SK-N-SH treated with all-trans-retinoic acid at 6 μM for 48 hours (cell line): ENCODE measurements around the gene MRGPRX2.

Experiments used
- ATAC-seq: fragments of 200-7000 bp; cut with Tn5 transposase; 3 replicates; pipeline ENCODE4 v1.9.1; 2020; ENCODE audit warnings: mild to moderate bottlenecking, moderate library complexity
- ARNTL ChIP-seq: fragments of 450-650 bp; formaldehyde crosslinking; IDR thresholded peaks from 2 replicates; pipeline ENCODE4 v1.5.0; 2020; ENCODE audit warnings: low read depth, mild to moderate bottlenecking, moderate library complexity, borderline replicate concordance
- BACH2 ChIP-seq: fragments of 250-450 bp; sonication (Bioruptor Pico); IDR thresholded peaks from 2 replicates; pipeline ENCODE4 v1.9.0; 2021; ENCODE audit warnings: mild to moderate bottlenecking, borderline replicate concordance
- CSDC2 ChIP-seq: fragments of 250-450 bp; sonication (Bioruptor Pico); IDR thresholded peaks from 2 replicates; pipeline ENCODE4 v1.5.0; 2020; ENCODE audit warnings: mild to moderate bottlenecking, moderate library complexity
- GLIS3 ChIP-seq: fragments of 250-450 bp; sonication (Bioruptor Pico); IDR thresholded peaks from 2 replicates; pipeline ENCODE4 v1.5.0; 2020; ENCODE audit warnings: mild to moderate bottlenecking, moderate library complexity
- ISL1 ChIP-seq: fragments of 250-450 bp; sonication (Bioruptor Pico); IDR thresholded peaks from 2 replicates; pipeline ENCODE4 v2.1.2; 2022; ENCODE audit warnings: mild to moderate bottlenecking, moderate library complexity
- OSR1 ChIP-seq: fragments of 250-450 bp; sonication (Bioruptor Pico); IDR thresholded peaks from 2 replicates; pipeline ENCODE4 v1.8.0; 2022; ENCODE audit warnings: moderate library complexity, mild to moderate bottlenecking, inconsistent platforms
- POU6F1 ChIP-seq: fragments of 250-450 bp; sonication (Bioruptor Pico); IDR thresholded peaks from 2 replicates; pipeline ENCODE4 v1.8.0; 2021; ENCODE audit warnings: low read depth, mild to moderate bottlenecking, moderate library complexity, borderline replicate concordance
- PPARA ChIP-seq: fragments of 250-450 bp; sonication (Bioruptor Pico); IDR thresholded peaks from 2 replicates; pipeline ENCODE4 v1.5.0; 2020; ENCODE audit warnings: mild to moderate bottlenecking, borderline replicate concordance
- SNAI2 ChIP-seq: fragments of 250-450 bp; sonication (Bioruptor Pico); IDR thresholded peaks from 2 replicates; pipeline ENCODE4 v1.5.0; 2020; ENCODE audit warnings: mild to moderate bottlenecking, moderate library complexity
- TOX ChIP-seq: fragments of 250-450 bp; sonication (Bioruptor Pico); IDR thresholded peaks from 2 replicates; pipeline ENCODE4 v1.8.0; 2021; ENCODE audit warnings: mild to moderate bottlenecking, moderate library complexity, borderline replicate concordance
- ZC3H10 ChIP-seq: fragments of 250-450 bp; sonication (Bioruptor Pico); IDR thresholded peaks from 2 replicates; pipeline ENCODE4 v1.5.1; 2021; ENCODE audit warnings: mild to moderate bottlenecking, moderate library complexity
- ZFP3 ChIP-seq: fragments of 250-450 bp; sonication (Bioruptor Pico); IDR thresholded peaks from 2 replicates; pipeline ENCODE4 v1.5.0; 2020; ENCODE audit warnings: mild to moderate bottlenecking, moderate library complexity
- ZNF70 ChIP-seq: fragments of 450-650 bp; formaldehyde crosslinking; IDR thresholded peaks from 2 replicates; pipeline ENCODE4 v1.5.0; 2020; ENCODE audit warnings: mild to moderate bottlenecking, moderate library complexity
- TF ChIP-seq, protein P1 (sequence below): fragments of 250-450 bp; sonication (Bioruptor Pico); IDR thresholded peaks from 2 replicates; pipeline ENCODE4 v1.8.0; 2020; ENCODE audit warnings: mild to moderate bottlenecking, moderate library complexity, borderline replicate concordance
- TF ChIP-seq, protein P2 (sequence below): fragments of 250-450 bp; sonication (Bioruptor Pico); IDR thresholded peaks from 2 replicates; pipeline ENCODE4 v1.5.0; 2020; ENCODE audit warnings: mild to moderate bottlenecking, moderate library complexity
- TF ChIP-seq, protein P3 (sequence below): fragments of 250-450 bp; sonication (Bioruptor Pico); IDR thresholded peaks from 2 replicates; pipeline ENCODE4 v1.5.1; 2021; ENCODE audit warnings: mild to moderate bottlenecking, moderate library complexity
- TF ChIP-seq, protein P4 (sequence below): fragments of 250-450 bp; sonication (Bioruptor Pico); IDR thresholded peaks from 2 replicates; pipeline ENCODE4 v1.5.1; 2020; ENCODE audit warnings: low read depth, mild to moderate bottlenecking, moderate library complexity

The MRGPRX2 gene

DNA sequence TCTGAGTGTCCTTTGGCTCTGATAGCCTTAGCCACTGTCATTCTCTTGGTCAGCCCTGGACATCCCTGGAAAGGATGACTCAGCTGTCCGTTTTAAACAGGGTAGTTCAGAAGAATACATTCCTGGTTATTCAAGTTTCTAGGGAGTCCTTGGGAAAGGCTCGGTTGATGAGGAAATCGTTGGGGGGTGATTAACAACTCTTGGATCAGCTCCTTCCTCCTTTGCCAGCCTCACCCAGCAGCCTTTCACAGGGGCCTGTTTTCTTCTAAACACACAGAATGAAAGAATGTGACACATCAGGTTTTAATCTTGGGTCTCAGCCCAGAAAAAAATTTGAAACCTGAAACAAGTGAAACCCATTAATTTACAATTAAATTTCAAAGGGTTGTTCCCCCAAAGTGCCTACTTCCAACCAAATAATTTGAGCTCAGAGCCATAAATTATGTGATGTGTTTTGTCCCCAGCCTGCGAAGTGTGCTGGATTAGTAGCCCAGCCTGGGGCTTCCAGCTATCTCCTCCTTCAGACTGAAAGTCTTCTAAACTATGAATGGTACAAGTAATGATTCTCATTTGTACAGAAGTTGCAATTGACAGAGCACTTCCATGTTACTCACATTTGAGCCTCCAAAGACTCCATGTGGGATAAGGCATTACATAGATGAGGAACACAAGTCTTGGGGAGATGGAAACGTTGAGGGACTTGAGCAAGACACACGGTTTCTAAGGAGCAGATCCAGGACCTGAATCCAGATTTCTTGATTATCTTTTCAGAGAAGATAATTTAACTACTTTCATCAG lies 19.3 kb upstream of the MRGPRX2 start:
- peak; percentile 81 for ATAC-seq
- no peak for TF ChIP-seq GLIS3
- 0 out of 2 replicates have a peak, but pooled peaks have one; percentile 17 for TF ChIP-seq TOX (CRISPR knock-in tag)
- peak; percentile 32; the same call in 1 of the 2 replicates for TF ChIP-seq ZC3H10 (CRISPR knock-in tag)
- no peak for TF ChIP-seq ZFP3 (CRISPR knock-in tag)
- no peak for TF ChIP-seq PPARA (CRISPR knock-in tag)
- no peak for TF ChIP-seq ARNTL

- no peak for TF ChIP-seq ZNF70 (CRISPR knock-in tag)
- no peak for TF ChIP-seq OSR1
- no peak for TF ChIP-seq ISL1 (CRISPR knock-in tag)
- TF ChIP-seq GLIS3 = no peak
- TF ChIP-seq, protein P1, sequence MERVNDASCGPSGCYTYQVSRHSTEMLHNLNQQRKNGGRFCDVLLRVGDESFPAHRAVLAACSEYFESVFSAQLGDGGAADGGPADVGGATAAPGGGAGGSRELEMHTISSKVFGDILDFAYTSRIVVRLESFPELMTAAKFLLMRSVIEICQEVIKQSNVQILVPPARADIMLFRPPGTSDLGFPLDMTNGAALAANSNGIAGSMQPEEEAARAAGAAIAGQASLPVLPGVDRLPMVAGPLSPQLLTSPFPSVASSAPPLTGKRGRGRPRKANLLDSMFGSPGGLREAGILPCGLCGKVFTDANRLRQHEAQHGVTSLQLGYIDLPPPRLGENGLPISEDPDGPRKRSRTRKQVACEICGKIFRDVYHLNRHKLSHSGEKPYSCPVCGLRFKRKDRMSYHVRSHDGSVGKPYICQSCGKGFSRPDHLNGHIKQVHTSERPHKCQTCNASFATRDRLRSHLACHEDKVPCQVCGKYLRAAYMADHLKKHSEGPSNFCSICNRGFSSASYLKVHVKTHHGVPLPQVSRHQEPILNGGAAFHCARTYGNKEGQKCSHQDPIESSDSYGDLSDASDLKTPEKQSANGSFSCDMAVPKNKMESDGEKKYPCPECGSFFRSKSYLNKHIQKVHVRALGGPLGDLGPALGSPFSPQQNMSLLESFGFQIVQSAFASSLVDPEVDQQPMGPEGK (CRISPR knock-in tag) = no peak
- no peak for TF ChIP-seq SNAI2 (CRISPR knock-in tag)
- TF ChIP-seq ARNTL = no peak
- no peak for TF ChIP-seq CSDC2 (CRISPR knock-in tag)
These were observed 17.4 kb upstream of the MRGPRX2 start for GRCh38 chr11:19077965-19078364.

DNA sequence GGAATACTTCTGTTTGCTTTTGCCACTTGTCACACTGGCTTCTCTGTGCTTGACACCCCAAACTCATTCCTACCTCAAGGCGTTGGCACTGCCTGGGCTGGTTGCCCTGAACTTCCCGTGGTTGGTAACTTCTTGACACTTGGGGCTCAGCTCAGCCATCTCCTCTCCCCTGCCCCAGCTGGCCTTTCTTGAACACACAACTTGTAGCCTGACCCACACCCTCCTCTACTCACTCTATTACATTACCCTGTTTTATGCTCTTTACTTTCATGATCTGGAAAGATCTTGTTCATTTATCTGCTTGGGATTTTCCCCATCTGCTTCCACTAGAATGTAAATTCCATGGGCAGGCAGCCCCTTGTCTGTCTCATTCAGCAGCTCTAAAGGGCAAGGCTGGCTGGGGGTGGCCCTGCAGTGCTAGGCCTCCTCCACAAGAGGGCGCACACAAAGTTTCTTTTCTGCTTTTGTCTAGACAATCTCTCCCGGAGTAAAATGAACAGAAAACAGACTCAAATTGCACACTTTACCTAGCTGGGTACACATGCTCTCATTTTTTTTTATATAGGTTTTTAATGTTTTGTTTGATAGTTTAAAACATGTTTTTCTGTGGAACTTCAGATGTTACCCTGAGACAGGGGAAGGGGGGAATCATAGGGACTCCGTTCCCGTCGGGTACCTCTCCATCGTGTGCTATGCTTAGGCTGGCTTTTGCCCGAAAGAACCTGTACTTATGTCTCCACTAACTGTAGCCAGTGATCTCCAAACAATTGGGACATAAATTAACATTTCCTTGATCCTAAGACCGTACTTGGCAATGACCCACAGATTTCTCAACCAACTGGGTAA lies 16.4 kb upstream of the MRGPRX2 start:
- no peak for TF ChIP-seq CSDC2 (CRISPR knock-in tag)
- TF ChIP-seq POU6F1 (CRISPR knock-in tag) = no peak
- no peak for TF ChIP-seq GLIS3
- TF ChIP-seq TOX (CRISPR knock-in tag) = no peak
- TF ChIP-seq BACH2 = no peak
- TF ChIP-seq, protein P2, sequence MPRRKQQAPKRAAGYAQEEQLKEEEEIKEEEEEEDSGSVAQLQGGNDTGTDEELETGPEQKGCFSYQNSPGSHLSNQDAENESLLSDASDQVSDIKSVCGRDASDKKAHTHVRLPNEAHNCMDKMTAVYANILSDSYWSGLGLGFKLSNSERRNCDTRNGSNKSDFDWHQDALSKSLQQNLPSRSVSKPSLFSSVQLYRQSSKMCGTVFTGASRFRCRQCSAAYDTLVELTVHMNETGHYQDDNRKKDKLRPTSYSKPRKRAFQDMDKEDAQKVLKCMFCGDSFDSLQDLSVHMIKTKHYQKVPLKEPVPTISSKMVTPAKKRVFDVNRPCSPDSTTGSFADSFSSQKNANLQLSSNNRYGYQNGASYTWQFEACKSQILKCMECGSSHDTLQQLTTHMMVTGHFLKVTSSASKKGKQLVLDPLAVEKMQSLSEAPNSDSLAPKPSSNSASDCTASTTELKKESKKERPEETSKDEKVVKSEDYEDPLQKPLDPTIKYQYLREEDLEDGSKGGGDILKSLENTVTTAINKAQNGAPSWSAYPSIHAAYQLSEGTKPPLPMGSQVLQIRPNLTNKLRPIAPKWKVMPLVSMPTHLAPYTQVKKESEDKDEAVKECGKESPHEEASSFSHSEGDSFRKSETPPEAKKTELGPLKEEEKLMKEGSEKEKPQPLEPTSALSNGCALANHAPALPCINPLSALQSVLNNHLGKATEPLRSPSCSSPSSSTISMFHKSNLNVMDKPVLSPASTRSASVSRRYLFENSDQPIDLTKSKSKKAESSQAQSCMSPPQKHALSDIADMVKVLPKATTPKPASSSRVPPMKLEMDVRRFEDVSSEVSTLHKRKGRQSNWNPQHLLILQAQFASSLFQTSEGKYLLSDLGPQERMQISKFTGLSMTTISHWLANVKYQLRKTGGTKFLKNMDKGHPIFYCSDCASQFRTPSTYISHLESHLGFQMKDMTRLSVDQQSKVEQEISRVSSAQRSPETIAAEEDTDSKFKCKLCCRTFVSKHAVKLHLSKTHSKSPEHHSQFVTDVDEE (CRISPR knock-in tag) = no peak
- TF ChIP-seq ZFP3 (CRISPR knock-in tag) = no peak
- TF ChIP-seq, protein P1 (CRISPR knock-in tag) = no peak
- no peak for TF ChIP-seq ZNF70 (CRISPR knock-in tag)
- no peak for TF ChIP-seq ZC3H10 (CRISPR knock-in tag)
- TF ChIP-seq, protein P3, sequence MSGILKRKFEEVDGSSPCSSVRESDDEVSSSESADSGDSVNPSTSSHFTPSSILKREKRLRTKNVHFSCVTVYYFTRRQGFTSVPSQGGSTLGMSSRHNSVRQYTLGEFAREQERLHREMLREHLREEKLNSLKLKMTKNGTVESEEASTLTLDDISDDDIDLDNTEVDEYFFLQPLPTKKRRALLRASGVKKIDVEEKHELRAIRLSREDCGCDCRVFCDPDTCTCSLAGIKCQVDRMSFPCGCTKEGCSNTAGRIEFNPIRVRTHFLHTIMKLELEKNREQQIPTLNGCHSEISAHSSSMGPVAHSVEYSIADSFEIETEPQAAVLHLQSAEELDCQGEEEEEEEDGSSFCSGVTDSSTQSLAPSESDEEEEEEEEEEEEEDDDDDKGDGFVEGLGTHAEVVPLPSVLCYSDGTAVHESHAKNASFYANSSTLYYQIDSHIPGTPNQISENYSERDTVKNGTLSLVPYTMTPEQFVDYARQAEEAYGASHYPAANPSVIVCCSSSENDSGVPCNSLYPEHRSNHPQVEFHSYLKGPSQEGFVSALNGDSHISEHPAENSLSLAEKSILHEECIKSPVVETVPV = no peak
- TF ChIP-seq, protein P4, sequence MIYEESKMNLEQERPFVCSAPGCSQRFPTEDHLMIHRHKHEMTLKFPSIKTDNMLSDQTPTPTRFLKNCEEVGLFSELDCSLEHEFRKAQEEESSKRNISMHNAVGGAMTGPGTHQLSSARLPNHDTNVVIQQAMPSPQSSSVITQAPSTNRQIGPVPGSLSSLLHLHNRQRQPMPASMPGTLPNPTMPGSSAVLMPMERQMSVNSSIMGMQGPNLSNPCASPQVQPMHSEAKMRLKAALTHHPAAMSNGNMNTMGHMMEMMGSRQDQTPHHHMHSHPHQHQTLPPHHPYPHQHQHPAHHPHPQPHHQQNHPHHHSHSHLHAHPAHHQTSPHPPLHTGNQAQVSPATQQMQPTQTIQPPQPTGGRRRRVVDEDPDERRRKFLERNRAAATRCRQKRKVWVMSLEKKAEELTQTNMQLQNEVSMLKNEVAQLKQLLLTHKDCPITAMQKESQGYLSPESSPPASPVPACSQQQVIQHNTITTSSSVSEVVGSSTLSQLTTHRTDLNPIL = no peak
- ATAC-seq = peak; percentile 68

More at GRCh38 chr11:19077965-19078364, 17.4 kb upstream of the MRGPRX2 start:
- no peak; the same call in 2 of the 3 replicates for ATAC-seq
